Liver (tissue), 9 donors: ENCODE results near the gene ITPKC. TPM values are rescaled to one million over a fixed set of nuclear protein-coding genes. Genes with fewer than 3 reads are reported as not detected.

ENCODE experiments used
- DNase-seq: peaks from one replicate; pipeline ENCODE4 v3.0.0-alpha.2; 2017; ENCODE audit warnings: low spot score
- H3K27ac ChIP-seq, 2 donors: one replicate each; pipeline ENCODE4 v1.7.0; 2013; ENCODE audit warnings: inconsistent platforms in 2 of 2, low read length in 2 of 2, control low read depth in 1 of 2, low read depth in 1 of 2, mild to moderate bottlenecking in 1 of 2
- H3K27me3 ChIP-seq, 4 donors: one replicate each; pipeline versions ENCODE4 v1.6.1 to v1.7.0; 2013; ENCODE audit warnings: low read length in 3 of 4, inconsistent platforms in 1 of 4, mild to moderate bottlenecking in 1 of 4, moderate library complexity in 1 of 4; ENCODE audit not compliant: control insufficient read depth in 4 of 4, insufficient read depth in 4 of 4
- H3K36me3 ChIP-seq, 4 donors: one replicate each; pipeline versions ENCODE4 v1.6.1 to v1.7.0; 2013; ENCODE audit warnings: low read length in 3 of 4, mild to moderate bottlenecking in 3 of 4, low read depth in 1 of 4, moderate library complexity in 1 of 4; ENCODE audit not compliant: control insufficient read depth in 4 of 4, insufficient read depth in 3 of 4
- H3K4me1 ChIP-seq, 4 donors: one replicate each; pipeline versions ENCODE4 v1.6.1 to v1.7.0; 2013; ENCODE audit warnings: low read length in 3 of 4, mild to moderate bottlenecking in 3 of 4, moderate library complexity in 1 of 4; ENCODE audit not compliant: control insufficient read depth in 4 of 4, insufficient read depth in 4 of 4
- H3K4me3 ChIP-seq, 3 donors: one replicate each; pipeline versions ENCODE4 v1.6.1 to v1.7.0; 2013; ENCODE audit warnings: low read length in 3 of 3, control low read depth in 1 of 3, low read depth in 1 of 3, mild to moderate bottlenecking in 1 of 3
- H3K9ac ChIP-seq, 2 donors: one replicate each; pipeline ENCODE4 v1.7.0; 2013; ENCODE audit warnings: low read length in 2 of 2, mild to moderate bottlenecking in 2 of 2, moderate library complexity in 2 of 2, control low read depth in 1 of 2, low read depth in 1 of 2
- H3K9me3 ChIP-seq, 4 donors: one replicate each; pipeline versions ENCODE4 v1.6.1 to v1.7.0; 2013; ENCODE audit warnings: low read length in 3 of 4; ENCODE audit not compliant: control insufficient read depth in 4 of 4
- CTCF ChIP-seq: fragments of 150-350 bp; IDR thresholded peaks from 2 replicates; pipeline ENCODE4 v1.5.1; 2017; ENCODE audit warnings: improper control_type of control experiment, low read depth, low read length; ENCODE audit not compliant: missing input control
- EGR1 ChIP-seq, 2 donors: IDR thresholded peaks; 2 replicates each; pipeline ENCODE4 v1.6.1; 2016 to 2018; ENCODE audit warnings: antibody characterized with exemption in 2 of 2, low read depth in 2 of 2
- FOXA1 ChIP-seq: IDR thresholded peaks from 2 replicates; pipeline ENCODE4 v1.6.1; 2016; ENCODE audit warnings: antibody characterized with exemption
- FOXA2 ChIP-seq: IDR thresholded peaks from 2 replicates; pipeline ENCODE4 v1.6.1; 2016; ENCODE audit warnings: antibody characterized with exemption
- HNF4A ChIP-seq, 2 donors: conservative IDR thresholded peaks; 2 replicates each; pipeline ENCODE4 v1.6.1; 2016; ENCODE audit warnings: antibody characterized with exemption in 2 of 2, mild to moderate bottlenecking in 2 of 2
- HNF4G ChIP-seq: IDR thresholded peaks from 2 replicates; pipeline ENCODE4 v1.6.1; 2016; ENCODE audit warnings: antibody characterized with exemption
- JUND ChIP-seq, 2 donors: IDR thresholded peaks; 2 replicates each; pipeline ENCODE4 v1.6.1; 2016; ENCODE audit warnings: antibody characterized with exemption in 2 of 2
- NR2F2 ChIP-seq: IDR thresholded peaks from 2 replicates; pipeline ENCODE4 v1.6.1; 2016; ENCODE audit warnings: antibody characterized with exemption
- RAD21 ChIP-seq, 2 donors: IDR thresholded peaks; 2 replicates each; pipeline ENCODE4 v1.6.1; 2016; ENCODE audit warnings: antibody characterized with exemption in 2 of 2, mild to moderate bottlenecking in 2 of 2
- RXRA ChIP-seq, 2 donors: IDR thresholded peaks; 2 replicates each; pipeline ENCODE4 v1.6.1; 2017 to 2018; ENCODE audit warnings: antibody characterized with exemption in 2 of 2, mild to moderate bottlenecking in 1 of 2
- SP1 ChIP-seq: IDR thresholded peaks from 2 replicates; pipeline ENCODE4 v1.6.1; 2018; ENCODE audit warnings: antibody characterized with exemption, mild to moderate bottlenecking
- YY1 ChIP-seq: IDR thresholded peaks from 2 replicates; pipeline ENCODE4 v1.6.1; 2016; ENCODE audit warnings: antibody characterized with exemption, mild to moderate bottlenecking
- ZBTB33 ChIP-seq: IDR thresholded peaks from 2 replicates; pipeline ENCODE4 v1.6.1; 2016; ENCODE audit warnings: antibody characterized with exemption
- WGBS: extraction: QIAGEN DNeasy Blood & Tissue Kit; methylation state at CpG from one replicate; pipeline ENCODE4 v1.1.7; 2013; 5-methylcytosine and 5-hydroxymethylcytosine counted together
- polyA plus RNA-seq, 2 donors: library from polyadenylated mRNA; stranded (reverse) in 1 of 2; unstranded in 1 of 2; fragments of 200-250 nt in 1 of 2; fragments of >200 nt in 1 of 2; fragmentation: Nextera tagmentation in 1 of 2; extraction: Ambion mirVana in 1 of 2; gene quantifications; one replicate each; pipeline versions ENCODE4 v1.2.1 to v1.2.3, GENCODE V29; 2013 to 2015
- total RNA-seq, 2 donors: library from RNA; depleted of rRNA; stranded (reverse); fragments of >200 nt; gene quantifications; one replicate each; pipeline ENCODE4 v1.2.3, GENCODE V29; 2014
- TF ChIP-seq, protein P1 (sequence below): IDR thresholded peaks from 2 replicates; pipeline ENCODE4 v1.6.1; 2016; ENCODE audit warnings: antibody characterized with exemption
- TF ChIP-seq, protein P2 (sequence below): IDR thresholded peaks from 2 replicates; pipeline ENCODE4 v1.6.1; 2016; ENCODE audit warnings: antibody characterized with exemption, mild to moderate bottlenecking
- TF ChIP-seq, protein P3 (sequence below): IDR thresholded peaks from 2 replicates; pipeline ENCODE4 v1.6.1; 2016; ENCODE audit warnings: antibody characterized with exemption
- donor health status: healthy.
- donor health status: healthy.
- donor health status: healthy.
- donor health status: healthy.
- donor health status: healthy.

The ITPKC gene
- total and polyA plus RNA-seq, 4 donors, result 4.2 to 12.5 (median 7.7) TPM

DNA sequence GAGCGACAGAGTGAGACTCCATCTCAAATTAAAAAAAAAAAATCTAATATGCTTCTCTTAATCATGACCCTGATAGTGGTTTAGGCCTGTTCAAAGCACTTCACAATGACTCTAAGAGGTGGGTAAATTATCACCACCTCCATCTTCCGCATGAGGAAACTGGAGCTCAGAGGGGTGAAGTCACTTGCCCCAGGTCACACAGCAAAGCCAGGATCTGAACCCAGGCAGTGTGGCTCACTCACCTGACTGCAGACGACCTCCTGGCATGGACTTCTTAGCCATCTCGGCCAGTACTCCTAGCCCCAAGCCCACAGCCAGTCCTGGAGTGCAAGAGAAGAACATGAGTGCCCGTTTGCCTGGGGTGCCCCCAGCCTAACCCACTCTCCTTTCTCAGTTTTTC is 7.1 kb upstream of the ITPKC start:
- no peak for TF ChIP-seq ZBTB33
- no peak for TF ChIP-seq NR2F2
- no peak for TF ChIP-seq CTCF
- TF ChIP-seq YY1, result no peak
- no peak for TF ChIP-seq FOXA1
- TF ChIP-seq RXRA (IDR thresholded peaks at IDR 0.05), result no peak
- H3K4me3 ChIP-seq, result no peak overlapping the region
- DNase-seq, result no peak
- no peaks in the 10 kb centered on the region for H3K27me3 ChIP-seq
- WGBS, result 97% methylated on average over 5 of the region's 5 CpGs
- no peak overlapping the region for H3K27ac ChIP-seq
- no peaks in the 10 kb centered on the region for H3K9me3 ChIP-seq
- peaks cover 12 to 35% (median 23%) of the 10 kb centered on the region in 4 donors for H3K36me3 ChIP-seq
- peaks cover 2 to 7% (median 5%) of the 10 kb centered on the region in 4 donors for H3K4me1 ChIP-seq
- no peak overlapping the region for H3K9ac ChIP-seq

GRCh38 chr19:40713939-40714338 is 3.0 kb upstream of the ITPKC start:
- Histone ChIP-seq H3K27ac (no peak overlapping the region), H3K9ac (no peak overlapping the region), H3K27me3 (no peaks in the 10 kb centered on the region), H3K36me3 (peaks cover 0 to 17% (median 10%) of the 10 kb centered on the region in 4 donors), H3K9me3 (no peaks in the 10 kb centered on the region), H3K4me3 (no peak overlapping the region), H3K4me1 (peaks cover 7 to 39% (median 28%) of the 10 kb centered on the region in 4 donors)
- 89% methylated on average over 11 of the region's 11 CpGs for WGBS
- no peak for DNase-seq
- TF ChIP-seq ZBTB33 (no peak), SP1 (no peak), EGR1 (IDR thresholded peaks at IDR 0.05; ENCODE audit: low read depth in 2 of 2) (no peak), FOXA2 (no peak), CTCF (no peak), JUND (IDR thresholded peaks at IDR 0.05) (no peak), HNF4G (no peak), YY1 (no peak), RAD21 (IDR thresholded peaks at IDR 0.05) (no peak), RXRA (IDR thresholded peaks at IDR 0.05) (no peak), FOXA1 (no peak), NR2F2 (no peak), HNF4A (conservative IDR thresholded peaks at IDR 0.05) (no peak)
- TF ChIP-seq, protein P1, sequence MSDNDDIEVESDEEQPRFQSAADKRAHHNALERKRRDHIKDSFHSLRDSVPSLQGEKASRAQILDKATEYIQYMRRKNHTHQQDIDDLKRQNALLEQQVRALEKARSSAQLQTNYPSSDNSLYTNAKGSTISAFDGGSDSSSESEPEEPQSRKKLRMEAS, result no peak
- TF ChIP-seq, protein P2, sequence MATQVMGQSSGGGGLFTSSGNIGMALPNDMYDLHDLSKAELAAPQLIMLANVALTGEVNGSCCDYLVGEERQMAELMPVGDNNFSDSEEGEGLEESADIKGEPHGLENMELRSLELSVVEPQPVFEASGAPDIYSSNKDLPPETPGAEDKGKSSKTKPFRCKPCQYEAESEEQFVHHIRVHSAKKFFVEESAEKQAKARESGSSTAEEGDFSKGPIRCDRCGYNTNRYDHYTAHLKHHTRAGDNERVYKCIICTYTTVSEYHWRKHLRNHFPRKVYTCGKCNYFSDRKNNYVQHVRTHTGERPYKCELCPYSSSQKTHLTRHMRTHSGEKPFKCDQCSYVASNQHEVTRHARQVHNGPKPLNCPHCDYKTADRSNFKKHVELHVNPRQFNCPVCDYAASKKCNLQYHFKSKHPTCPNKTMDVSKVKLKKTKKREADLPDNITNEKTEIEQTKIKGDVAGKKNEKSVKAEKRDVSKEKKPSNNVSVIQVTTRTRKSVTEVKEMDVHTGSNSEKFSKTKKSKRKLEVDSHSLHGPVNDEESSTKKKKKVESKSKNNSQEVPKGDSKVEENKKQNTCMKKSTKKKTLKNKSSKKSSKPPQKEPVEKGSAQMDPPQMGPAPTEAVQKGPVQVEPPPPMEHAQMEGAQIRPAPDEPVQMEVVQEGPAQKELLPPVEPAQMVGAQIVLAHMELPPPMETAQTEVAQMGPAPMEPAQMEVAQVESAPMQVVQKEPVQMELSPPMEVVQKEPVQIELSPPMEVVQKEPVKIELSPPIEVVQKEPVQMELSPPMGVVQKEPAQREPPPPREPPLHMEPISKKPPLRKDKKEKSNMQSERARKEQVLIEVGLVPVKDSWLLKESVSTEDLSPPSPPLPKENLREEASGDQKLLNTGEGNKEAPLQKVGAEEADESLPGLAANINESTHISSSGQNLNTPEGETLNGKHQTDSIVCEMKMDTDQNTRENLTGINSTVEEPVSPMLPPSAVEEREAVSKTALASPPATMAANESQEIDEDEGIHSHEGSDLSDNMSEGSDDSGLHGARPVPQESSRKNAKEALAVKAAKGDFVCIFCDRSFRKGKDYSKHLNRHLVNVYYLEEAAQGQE, result no peak
- TF ChIP-seq, protein P3, sequence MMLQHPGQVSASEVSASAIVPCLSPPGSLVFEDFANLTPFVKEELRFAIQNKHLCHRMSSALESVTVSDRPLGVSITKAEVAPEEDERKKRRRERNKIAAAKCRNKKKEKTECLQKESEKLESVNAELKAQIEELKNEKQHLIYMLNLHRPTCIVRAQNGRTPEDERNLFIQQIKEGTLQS, result no peak
